AG04450 (cell line): ENCODE measurements around the gene UMAD1. TPM values are rescaled to one million over a fixed set of nuclear protein-coding genes. Genes with fewer than 3 reads are reported as not detected.

Experiments
- CTCF ChIA-PET: fragments of 300-600, 350-600 bp; formaldehyde crosslinking; extraction: SDS; loops from one replicate; lab custom pipeline; 2022; ENCODE audit warnings: antibody characterized with exemption, inconsistent platforms; lab: Charles Lee
- POLR2A ChIA-PET: fragments of 350-600 bp; formaldehyde crosslinking; extraction: SDS; loops from one replicate; lab custom pipeline; 2021; ENCODE audit warnings: antibody characterized with exemption, inconsistent platforms; lab: Yijun Ruan, JAX
- DNase-seq: peaks from one replicate; pipeline ENCODE4 v3.0.0-alpha.2; 2011; ENCODE audit warnings: low read depth, low spot score
- H3K27ac ChIP-seq: one replicate; pipeline ENCODE4 v1.5.1; 2012; ENCODE audit warnings: low read depth, low read length, control low read depth
- H3K27me3 ChIP-seq: one replicate; pipeline ENCODE4 v1.6.0; 2012; ENCODE audit warnings: low read length; ENCODE audit not compliant: control insufficient read depth, insufficient read depth
- H3K4me3 ChIP-seq: 2 replicates; pipeline ENCODE4 v1.5.1; 2011; ENCODE audit warnings: mild to moderate bottlenecking, low read depth, low read length, control low read depth
- H3K9me3 ChIP-seq: 2 replicates; pipeline ENCODE4 v1.5.1; 2012; ENCODE audit warnings: low read length; ENCODE audit not compliant: control insufficient read depth, insufficient read depth
- CTCF ChIP-seq: IDR thresholded peaks from 2 replicates; pipeline ENCODE4 v1.5.1; 2011; ENCODE audit warnings: low read depth, low read length, control low read depth, inconsistent platforms
- polyA plus RNA-seq: library from polyadenylated mRNA; depleted of rRNA; stranded (reverse); fragments of >200 nt; gene quantifications from 2 replicates; pipeline ENCODE4 v1.2.3, GENCODE V29; 2011

UMAD1 gene
- polyA plus RNA-seq, 1 experiment, result 22.8 TPM

DNA sequence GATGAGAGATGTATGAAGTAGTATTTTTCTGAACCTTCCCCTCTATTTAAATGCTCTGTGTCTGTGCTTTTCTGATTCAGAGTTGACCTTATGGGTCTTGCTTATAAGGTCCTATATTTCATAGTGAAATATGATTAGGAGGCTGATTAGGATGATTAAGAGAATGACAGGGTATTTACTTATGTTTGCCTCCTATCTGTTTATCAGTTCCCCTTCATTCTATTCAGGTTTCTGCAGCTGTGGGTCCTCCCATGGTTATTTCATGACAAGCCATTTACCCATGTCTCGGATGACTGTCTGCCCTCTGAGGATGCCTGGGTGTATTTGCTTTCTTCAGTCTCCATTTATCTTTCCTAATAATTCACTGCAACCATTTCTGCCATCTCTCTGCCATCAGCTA lies 61.0 kb downstream of the UMAD1 start:
- POLR2A ChIA-PET, result no interaction called here
- TF ChIP-seq CTCF, result no peak
- H3K27ac ChIP-seq, result no peak overlapping the region
- no peaks in the 10 kb centered on the region for H3K27me3 ChIP-seq
- DNase-seq, result no peak
- CTCF ChIA-PET, result interaction anchor here (1.2 kb wide), 1 partner anchor 8 kb away, joined by 3 read pairs; no protein-coding TSS in a partner anchor
- H3K4me3 ChIP-seq, result no peak overlapping the region
- no peaks in the 10 kb centered on the region for H3K9me3 ChIP-seq

DNA sequence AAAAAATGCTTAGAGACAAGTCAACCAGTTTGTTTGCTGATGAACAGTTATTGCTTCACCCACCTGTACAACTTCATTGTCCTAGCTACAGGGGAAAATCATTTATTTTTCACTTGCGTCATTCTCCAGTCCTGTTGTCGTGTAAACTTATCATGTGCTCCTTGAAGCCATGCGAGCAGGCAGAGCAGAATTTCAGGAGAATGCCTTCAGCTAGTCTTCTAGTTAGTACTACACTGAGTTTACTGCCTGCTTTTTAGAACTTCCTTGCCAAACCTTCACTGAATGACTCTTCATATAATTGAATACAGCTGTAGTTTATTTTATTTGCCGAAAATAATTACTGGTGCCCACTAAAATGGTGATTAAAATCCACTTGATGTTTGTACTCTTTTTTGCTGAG lies 62.3 kb downstream of the UMAD1 start:
- POLR2A ChIA-PET, result no interaction called here
- H3K4me3 ChIP-seq, result no peak overlapping the region
- no peaks in the 10 kb centered on the region for H3K9me3 ChIP-seq
- H3K27me3 ChIP-seq, result no peaks in the 10 kb centered on the region
- CTCF ChIA-PET, result interaction anchor here (1.2 to 2.0 kb wide), 2 partner anchors 9 to 21 kb away, joined by 3 to 8 read pairs; no protein-coding TSS in a partner anchor
- no peak overlapping the region for H3K27ac ChIP-seq
- no peak for DNase-seq
- TF ChIP-seq CTCF, result no peak

DNA sequence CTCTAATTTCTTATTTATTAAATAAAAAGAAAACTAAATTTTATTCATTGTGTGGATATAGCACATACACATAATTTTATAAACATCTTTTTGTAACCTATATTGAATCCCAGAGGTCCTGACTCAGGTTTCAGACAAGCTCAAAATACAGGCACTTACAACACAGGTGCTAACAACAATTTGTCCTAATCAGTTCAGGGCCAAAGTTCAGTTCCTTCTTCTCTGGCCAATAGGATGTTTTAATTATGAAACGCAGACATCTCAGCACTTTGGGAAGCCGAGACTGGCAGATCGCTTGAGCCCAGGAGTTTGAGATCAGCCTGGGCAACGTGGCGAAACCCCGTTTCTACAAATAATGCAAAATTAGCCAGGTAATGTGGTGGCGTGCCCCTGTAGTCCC lies 62.9 kb downstream of the UMAD1 start:
- TF ChIP-seq CTCF, result no peak
- H3K4me3 ChIP-seq, result no peak overlapping the region
- no peak for DNase-seq
- no peak overlapping the region for H3K27ac ChIP-seq
- no peaks in the 10 kb centered on the region for H3K9me3 ChIP-seq
- no peaks in the 10 kb centered on the region for H3K27me3 ChIP-seq
- ChIA-PET CTCF (interaction anchor here (0.7 to 2.0 kb wide), 2 partner anchors 10 to 22 kb away, joined by 3 to 8 read pairs; no protein-coding TSS in a partner anchor), POLR2A (no interaction called here)

GRCh38 chr7:7704867-7705266 lies 64.3 kb downstream of the UMAD1 start:
- H3K27me3 ChIP-seq, result no peaks in the 10 kb centered on the region
- H3K27ac ChIP-seq, result no peak overlapping the region
- TF ChIP-seq CTCF, result no peak
- DNase-seq, result no peak
- no peak overlapping the region for H3K4me3 ChIP-seq
- no peaks in the 10 kb centered on the region for H3K9me3 ChIP-seq
- ChIA-PET POLR2A (no interaction called here), CTCF (interaction anchor here (1.1 kb wide), 1 partner anchor 23 kb away, joined by 4 read pairs; no protein-coding TSS in a partner anchor)

- Histone ChIP-seq H3K9me3 (no peaks in the 10 kb centered on the region), H3K4me3 (no peak overlapping the region), H3K27me3 (no peaks in the 10 kb centered on the region), H3K27ac (no peak overlapping the region)
- ChIA-PET POLR2A (no interaction called here), CTCF (interaction anchor here (1.1 kb wide), 1 partner anchor 24 kb away, joined by 4 read pairs; no protein-coding TSS in a partner anchor)
- TF ChIP-seq CTCF, result no peak
- no peak for DNase-seq
Observed at GRCh38 chr7:7705318-7705717, 64.8 kb downstream of the UMAD1 start.
